MM.1S (cell line): ENCODE measurements around the gene FLT4.

Source experiments
- EZH2 ChIP-seq: fragments of 300-600 bp; sonication (generic); optimal IDR thresholded peaks from 2 replicates; pipeline ENCODE3; 2017; ENCODE audit warnings: low read depth, mild to moderate bottlenecking, antibody characterized with exemption, low read length, mixed read lengths
- EZH2phosphoT487 ChIP-seq: fragments of 300-600 bp; sonication (generic); IDR thresholded peaks from 2 replicates; pipeline ENCODE4 v1.6.1; 2018; ENCODE audit warnings: antibody characterized with exemption, low read length
- TF ChIP-seq, protein P1 (sequence below): fragments of 300-600 bp; sonication (generic); IDR thresholded peaks from 2 replicates; pipeline ENCODE4 v1.5.1; 2016; ENCODE audit warnings: antibody characterized with exemption, low read length, mixed read lengths

DNA sequence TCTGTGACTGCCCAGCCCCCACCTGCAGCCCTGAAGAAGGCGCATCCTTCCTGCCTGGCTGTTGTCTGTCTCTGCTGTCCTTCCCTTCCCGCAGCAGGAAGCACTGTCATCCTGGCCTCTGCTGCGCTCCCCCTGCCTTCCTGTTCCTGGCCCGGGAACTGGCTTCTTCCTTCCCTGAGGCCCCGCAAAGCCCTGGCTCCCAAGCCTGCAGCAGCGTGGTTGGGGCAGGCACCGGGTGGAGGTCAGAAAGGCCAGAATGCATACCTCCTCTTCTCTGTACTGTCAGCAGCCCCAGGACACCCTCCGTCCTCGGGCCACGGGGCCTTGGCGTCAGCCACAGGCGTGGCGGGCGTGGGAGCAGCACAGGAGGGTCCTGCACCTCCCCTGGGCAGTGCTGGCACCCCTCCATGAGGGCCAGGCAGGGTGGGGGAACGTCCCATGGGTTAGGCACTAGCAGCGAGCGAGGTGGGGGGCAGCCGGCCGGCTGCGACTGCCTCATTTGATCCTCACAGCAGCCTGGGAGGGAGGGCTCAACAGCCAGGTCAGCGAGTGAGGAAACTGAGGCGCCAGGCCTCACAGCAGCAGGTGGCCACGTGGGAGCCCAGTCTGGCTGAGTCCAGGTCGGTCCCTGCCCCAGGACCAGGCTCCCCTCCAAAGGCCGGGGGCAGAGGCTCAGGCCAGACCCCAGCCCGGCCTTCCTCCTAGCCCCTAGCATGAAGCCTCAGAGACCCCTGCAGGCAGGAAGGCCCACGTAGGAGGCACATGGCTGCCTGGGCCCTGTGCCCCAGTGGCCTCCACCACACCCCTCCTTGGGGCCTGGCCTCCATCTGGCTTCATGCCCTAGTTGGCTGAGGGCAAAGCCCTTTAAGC, 9.4 kb downstream of the FLT4 start:
- TF ChIP-seq, protein P1, sequence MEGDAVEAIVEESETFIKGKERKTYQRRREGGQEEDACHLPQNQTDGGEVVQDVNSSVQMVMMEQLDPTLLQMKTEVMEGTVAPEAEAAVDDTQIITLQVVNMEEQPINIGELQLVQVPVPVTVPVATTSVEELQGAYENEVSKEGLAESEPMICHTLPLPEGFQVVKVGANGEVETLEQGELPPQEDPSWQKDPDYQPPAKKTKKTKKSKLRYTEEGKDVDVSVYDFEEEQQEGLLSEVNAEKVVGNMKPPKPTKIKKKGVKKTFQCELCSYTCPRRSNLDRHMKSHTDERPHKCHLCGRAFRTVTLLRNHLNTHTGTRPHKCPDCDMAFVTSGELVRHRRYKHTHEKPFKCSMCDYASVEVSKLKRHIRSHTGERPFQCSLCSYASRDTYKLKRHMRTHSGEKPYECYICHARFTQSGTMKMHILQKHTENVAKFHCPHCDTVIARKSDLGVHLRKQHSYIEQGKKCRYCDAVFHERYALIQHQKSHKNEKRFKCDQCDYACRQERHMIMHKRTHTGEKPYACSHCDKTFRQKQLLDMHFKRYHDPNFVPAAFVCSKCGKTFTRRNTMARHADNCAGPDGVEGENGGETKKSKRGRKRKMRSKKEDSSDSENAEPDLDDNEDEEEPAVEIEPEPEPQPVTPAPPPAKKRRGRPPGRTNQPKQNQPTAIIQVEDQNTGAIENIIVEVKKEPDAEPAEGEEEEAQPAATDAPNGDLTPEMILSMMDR: no peak
- TF ChIP-seq EZH2phosphoT487: no peak
- TF ChIP-seq EZH2: no peak
